GM18508 (cell line): ENCODE data around the gene ZNF205.
"Not testable (repeated sequence)": the region's sequence is repeated elsewhere in the genome, so short reads cannot be mapped to it uniquely, and the experiment has no call there.

Source experiments
- ATAC-seq: cut with Tn5 transposase; IDR thresholded peaks from one replicate; pipeline ENCODE4 v1.9.1; 2021; ENCODE audit warnings: moderate number of reproducible peaks; ENCODE audit not compliant: insufficient read depth, unreplicated experiment

The ZNF205 gene

DNA sequence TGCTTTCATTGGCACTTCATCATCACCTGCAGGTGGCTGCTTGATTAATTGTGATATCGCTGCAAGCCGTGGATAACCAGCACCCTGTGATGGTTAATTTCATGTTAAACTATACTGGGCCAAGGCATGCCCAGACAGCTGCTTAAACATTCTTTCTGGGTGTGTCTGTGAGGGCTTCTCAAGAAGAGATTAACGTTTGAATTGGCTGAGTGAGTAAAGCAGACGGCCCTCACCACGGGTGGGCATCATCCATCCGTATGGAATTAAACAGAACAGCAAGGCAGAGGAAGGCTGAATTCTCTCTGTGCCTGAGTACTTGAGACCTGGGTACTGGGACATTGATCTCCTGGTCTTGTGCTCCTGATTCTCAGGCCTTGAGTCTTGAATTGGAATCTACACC is 15.4 kb downstream of the ZNF205 start:
- ATAC-seq: no peak

DNA sequence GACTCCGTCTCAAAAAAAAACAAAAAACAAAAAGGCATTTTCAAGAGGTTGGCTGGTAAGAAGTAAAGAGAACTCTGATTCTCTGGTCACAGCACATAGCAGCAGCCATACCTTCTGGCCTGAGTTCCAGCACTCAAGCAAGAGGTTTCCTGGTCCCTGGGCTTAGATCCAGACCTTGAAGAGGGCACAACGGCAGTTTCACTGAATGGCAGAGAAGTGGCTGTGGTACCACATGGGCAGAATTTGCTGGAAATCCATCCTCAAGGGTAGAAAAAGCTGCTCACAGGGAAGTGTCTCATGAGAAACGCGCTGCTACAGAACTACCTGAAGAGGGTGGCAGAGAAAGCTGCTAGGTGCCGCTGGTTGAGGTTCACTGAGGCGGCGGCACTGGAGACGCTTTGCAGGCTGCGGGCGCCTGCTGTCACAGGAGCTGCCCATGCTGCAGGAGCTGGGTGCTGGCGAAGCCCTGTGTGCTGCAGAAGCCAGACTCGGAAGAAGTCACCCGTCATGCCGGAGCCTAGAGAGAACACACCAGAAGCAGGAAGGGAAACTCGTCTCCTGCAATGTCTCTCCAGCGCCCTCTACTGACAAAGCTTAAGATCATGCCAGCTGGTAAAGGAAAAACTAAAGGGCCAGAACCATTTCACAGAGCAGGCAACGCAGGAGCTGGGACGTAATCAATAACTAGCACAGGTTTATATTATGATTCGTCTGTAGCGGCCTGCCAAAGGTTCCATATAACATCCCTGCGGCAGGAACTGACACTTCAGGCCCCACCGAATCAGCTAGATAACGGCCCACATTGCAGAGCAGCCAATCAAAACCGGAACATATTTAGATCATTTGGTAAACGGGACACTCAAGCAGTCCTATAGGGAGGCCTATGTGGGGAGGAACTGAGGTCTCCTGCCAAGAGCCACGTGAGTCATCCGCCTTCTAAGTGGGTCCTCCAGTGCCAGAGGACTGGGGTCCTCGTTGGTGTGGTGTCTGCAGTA is 17.0 kb downstream of the ZNF205 start:
- ATAC-seq: peak; percentile 50

DNA sequence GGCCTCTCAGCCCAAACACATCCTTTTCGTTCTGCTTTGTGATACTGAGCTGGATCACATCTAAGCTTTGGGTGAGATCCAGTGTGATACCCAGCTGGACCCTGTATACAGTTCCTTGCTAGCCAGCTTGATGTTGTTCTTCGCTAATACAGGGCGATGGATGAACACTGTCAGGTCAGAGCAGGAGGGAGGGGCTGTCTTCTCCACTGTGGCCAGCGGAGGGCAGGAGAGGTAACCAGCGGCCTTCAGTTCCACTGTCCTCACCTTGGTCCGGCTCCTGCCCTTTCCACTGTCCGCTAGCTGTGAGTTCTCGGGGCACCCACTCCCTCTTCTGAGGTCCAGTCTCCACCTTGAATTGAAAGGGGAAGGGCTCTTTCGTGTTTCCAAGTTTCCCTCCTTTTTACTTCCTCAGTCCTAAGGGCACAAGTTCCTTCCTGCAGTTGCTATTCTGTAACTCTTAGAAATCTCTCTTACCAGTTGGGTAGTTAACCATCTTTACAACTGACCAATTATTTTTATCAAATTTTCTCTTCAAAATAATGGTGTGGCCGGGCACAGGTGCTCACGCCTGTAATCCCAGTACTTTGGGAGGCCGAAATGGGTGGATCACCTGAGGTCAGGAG is 19.5 kb downstream of the ZNF205 start:
- no peak for ATAC-seq

DNA sequence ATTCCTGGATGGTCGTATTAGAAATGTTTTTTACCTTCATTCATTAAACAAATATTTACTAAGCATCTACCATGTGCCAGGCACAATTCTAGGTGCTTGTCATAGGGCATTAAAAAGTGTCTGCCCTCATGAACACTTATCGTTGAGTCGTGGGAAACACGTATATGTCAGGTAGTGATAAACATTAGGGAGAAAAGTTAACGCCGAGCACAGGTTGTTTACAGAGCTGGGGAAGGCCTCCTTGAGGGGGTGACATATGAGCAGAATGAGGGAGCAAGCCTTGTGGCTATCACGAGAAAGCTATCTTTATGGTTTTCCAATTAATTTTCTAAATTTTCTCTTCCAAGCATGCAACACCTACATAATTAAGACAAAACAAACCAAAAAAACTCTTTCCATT is 21.5 kb downstream of the ZNF205 start:
- no peak for ATAC-seq

DNA sequence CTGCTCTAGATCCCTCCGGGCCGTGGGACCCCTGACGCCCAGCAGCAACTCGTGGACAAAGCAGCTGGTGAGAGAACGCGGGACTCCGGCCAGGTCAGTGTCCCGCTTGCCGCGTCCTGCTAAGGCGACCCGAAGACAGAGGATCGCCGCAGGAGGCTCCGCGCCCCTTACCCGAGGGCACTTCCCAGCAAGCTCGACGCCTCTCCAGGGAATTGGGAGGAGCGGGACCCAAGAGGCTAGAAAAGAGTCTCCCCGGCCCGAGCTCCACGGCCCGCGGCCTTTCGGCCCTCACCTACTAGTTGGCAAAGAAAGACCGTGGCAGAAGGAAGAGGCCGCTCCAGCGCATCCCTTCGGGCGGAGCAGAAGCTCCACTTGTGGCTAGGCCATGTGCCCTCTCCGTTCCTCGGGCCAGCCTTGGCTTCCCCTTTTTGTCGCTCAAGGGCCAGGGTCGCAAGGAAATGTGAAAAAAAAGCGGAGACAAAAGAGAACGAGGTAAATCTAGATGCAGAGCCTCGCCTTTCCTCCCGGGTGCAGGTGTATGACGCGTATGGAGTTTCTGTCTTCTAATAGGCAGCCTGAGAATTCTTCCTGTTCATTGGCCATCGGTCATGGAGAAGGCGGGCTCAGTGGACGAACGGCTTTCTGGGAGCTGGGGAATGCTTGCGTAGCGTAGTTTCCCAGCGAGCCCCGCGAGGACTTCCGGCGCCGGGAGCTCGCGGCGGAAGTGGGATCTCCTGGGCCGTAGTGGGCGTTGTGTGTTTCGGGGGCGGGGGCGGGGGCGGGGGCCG is 22.1 kb downstream of the ZNF205 start, which contains the start of gene ZNF213:
ZNF213 (plus strand) TSS at position 692 of the 788 bp plus-strand sequence. CDS start 2,252 bp downstream, outside the sequence.
- ATAC-seq: peak; percentile 78

DNA sequence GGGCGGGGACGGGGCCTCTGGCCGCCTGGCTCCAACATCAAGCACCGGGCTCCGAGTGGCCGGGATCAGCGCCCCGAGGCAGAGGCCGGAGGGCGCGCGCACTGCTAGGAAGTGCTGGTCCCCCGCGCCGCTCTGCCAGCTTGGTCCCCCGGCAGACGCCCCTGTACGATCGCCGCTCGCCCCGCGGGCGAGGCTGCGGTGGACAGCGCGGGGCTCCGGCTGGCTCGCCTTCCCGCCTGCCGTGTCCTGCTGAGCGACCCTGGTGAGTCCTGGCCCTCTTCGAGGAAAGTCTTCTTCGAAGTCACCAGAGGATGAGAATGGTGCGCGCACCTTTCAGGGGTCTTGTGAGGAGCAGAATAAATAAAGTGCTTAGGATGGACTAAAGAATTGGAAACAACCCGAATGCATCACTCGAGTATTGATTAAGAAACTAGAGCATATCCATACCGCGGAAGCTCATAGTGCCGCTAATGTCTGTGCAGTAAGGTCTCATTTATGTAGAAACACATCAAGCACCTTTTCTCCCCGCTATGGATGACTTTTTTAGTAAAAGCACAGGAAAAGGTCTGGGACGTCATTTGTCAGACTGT is 22.8 kb downstream of the ZNF205 start:
- peak; percentile 14 for ATAC-seq

DNA sequence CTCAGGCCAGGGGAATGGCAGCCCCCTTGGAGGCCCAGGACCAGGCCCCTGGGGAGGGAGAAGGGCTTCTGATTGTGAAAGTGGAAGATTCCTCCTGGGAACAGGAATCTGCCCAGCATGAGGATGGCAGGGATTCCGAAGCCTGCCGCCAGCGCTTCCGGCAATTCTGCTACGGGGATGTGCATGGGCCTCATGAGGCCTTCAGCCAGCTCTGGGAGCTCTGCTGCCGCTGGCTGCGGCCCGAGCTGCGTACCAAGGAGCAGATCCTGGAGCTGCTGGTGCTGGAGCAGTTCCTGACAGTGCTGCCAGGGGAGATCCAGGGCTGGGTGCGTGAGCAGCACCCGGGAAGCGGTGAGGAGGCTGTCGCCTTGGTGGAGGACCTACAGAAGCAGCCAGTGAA is 24.9 kb downstream of the ZNF205 start:
- ATAC-seq: no peak

DNA sequence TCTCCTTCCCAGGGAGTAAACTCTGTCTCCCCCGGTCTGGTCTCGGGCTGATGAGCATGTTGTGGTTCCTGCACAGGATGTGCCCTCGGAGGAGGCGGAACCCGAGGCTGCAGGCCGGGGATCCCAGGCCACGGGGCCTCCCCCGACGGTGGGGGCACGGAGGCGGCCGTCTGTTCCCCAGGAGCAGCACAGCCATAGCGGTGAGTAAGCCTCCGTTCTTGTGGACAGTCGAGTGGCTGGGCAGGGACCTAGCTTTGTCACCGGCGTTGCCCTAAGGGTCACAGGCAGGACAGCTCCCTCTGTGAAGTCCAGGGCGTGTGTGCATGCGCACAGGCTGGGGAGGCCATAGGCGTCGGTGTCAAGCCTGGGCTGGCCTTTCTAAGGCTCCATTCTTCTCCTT is 26.0 kb downstream of the ZNF205 start:
- ATAC-seq: no peak

DNA sequence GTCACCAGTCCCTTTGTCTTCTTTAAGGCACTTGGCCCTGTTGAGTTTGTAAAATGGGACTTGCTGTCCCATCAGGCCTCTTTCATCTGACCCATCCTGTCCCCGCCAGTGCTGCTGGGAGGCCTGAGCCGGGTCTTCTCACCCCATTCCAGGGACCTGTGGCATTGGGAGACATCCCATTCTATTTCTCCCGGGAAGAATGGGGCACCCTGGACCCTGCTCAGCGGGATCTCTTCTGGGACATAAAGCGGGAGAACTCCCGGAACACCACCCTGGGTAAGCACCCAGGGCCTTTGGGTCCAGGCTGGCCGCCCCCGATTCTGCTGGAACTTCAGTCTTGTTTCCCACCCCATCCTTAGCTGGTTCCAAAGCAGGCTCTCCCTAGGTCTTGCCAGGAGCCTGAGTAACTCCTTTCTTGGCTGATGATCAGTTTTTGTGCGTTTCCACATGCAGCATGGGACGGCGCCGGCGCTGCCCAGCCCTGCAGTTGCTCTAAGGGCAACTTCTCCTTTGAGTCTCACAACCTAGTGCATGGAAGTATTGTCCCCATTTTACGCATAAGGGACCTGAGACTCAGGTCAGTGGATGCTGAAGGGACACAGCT is 26.5 kb downstream of the ZNF205 start:
- no peak for ATAC-seq

DNA sequence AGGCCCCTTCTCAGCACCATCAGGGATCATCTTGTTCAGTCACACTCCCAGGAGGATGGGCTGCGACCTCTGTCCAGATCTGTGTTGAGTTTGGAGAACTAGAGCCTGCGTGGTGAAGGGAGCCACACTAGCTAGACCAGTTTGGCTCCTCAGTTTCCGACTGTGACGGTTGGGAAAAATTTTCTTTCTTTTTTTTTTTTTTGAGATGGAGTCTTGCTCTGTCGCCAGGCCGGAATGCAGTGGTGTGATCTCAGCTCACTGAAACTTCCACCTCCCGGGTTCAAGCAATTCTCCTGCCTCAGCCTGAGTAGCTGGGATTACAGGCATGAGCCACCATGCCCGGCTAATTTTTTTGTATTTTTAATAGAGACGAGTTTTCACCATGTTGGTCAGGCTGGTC is 27.2 kb downstream of the ZNF205 start:
- not testable (repeated sequence) for ATAC-seq

DNA sequence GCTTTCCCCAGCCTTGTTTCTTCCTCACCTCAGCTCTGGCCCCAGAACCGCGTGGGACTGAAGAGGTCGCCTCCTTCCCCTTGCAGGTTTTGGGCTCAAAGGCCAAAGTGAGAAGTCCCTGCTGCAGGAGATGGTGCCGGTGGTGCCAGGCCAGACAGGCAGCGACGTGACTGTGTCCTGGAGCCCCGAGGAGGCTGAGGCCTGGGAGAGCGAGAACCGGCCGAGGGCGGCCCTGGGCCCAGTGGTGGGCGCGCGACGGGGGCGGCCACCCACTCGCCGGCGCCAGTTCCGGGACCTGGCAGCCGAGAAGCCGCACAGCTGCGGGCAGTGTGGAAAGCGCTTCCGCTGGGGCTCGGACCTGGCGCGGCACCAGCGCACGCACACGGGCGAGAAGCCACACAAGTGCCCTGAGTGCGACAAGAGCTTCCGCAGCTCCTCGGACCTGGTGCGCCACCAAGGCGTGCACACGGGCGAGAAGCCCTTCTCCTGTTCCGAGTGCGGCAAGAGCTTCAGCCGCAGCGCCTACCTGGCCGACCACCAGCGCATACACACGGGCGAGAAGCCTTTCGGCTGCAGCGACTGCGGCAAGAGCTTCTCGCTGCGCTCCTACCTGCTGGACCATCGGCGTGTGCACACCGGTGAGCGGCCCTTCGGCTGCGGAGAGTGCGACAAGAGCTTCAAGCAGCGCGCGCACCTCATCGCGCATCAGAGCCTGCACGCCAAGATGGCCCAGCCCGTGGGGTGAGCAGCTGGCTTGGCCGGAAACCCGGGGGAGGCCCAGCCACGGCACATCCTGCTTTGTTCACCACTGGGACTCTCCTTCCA is 28.4 kb downstream of the ZNF205 start:
- ATAC-seq: no peak

DNA sequence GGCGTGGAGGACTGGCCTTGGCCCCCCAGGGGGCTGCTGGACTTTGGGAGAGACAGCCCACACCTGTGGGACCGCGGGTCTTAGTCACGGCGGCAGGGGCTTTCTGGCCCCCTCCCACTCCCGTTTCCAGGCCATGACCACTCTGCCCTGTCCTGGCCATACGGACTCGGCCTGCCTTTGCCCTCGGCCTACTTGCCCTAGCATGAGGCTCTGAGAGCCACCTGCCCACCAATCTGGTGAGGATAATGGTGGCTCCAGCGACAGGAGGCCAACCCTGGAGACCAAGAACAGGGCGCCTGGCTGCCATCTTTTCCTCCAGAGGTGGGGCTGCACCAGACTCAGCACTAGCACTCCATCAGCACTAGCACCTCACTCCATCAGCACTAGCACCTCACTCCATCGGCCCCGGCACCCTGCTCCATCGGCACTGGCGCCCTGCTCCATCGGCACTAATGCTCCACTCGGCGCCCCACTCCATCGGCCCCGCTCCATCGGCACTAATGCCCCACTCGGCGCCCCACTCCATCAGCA is 29.5 kb downstream of the ZNF205 start:
- ATAC-seq: no peak

DNA sequence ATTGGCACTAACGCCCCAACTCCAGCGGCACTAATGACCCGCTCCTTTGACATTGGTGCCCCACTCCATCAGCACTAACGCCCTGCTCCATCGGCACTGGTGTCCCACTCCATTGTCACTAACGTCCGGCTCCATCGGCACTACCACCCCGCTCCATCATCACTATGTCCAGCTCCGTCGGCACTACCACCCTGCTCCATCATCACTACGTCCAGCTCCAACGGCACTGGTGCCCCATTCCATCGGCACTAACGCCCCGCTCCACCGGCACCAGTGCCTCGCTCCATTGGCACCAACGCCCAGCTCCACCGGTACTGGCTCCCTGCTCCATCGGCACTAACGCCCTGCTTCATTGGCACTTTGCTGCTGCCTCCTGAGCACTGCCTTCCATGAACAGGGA is 29.9 kb downstream of the ZNF205 start:
- ATAC-seq: no peak

DNA sequence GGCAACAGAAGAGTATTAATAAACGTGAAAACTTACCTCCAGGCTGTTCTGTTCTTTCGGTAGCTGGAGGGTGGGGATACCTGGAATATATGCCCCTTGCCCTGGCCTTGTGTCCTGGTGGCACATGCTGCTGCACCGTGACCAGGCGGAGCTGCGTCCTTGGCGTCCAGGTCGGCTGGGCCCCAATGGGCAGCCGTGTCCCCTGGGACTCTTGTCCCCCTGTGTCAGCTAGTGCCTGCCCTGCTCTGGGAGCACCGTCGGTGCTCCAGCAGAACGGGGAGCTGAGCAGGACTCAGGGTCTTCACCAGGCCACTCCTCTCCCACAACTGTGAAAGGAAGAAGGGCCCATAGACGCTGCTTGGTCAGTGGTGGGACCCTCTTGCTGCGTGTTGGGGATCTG is 30.4 kb downstream of the ZNF205 start:
- ATAC-seq: no peak

DNA sequence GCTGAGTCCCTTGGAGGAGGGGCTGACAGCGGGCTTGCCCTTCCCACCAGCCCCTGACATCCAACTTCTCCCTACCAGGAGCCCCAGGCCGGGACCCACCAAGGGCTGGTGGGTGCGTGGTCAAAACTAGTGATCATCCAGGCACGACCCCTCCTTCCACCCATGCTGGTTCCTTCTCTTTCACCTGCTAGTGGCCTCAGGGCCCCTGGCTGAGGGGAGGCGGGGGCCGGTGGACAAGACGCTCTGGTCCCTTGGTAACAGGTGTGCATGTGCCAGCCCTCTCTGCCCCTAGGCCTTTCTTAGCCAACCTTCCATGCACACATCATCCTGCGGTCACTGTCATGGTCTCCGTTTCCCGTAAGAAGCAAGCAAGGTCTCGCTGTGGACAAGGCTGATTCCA is 30.8 kb downstream of the ZNF205 start:
- no peak for ATAC-seq

DNA sequence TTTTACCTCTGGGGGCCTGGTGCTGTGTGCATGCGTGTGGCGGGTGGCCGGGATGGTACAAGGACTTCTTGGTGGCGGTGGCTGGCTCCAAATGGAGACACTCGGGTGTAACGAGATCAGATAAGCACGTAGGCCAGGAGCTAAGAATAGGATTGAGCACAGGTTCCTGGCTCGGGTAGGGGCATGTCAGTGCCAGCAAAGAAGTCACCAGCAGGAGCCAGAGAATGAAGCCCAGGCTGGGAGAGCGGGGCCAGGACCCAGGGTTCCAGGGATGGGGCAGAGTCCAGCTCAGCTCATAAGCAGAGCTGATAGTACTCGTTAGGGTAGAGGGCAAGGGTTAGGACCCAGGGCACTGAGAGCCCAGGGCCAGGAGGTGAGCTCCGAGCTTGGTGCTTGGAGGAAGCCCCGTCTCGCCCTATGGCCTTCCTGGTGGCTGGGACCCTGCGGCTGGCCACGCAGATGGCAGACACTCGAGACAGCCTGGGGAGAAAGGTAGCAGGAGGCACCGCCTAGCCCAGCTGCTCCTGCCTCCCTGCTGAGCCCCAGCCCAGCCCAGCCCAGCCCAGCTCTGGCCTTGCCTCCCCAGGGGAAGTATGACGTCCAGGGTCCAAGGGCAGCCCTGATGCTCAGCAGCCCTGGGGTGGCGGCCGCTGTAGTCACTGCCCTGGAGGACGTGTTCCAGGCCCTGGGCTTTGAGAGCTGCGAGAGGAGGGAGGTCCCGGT is 31.4 kb downstream of the ZNF205 start:
- no peak for ATAC-seq

DNA sequence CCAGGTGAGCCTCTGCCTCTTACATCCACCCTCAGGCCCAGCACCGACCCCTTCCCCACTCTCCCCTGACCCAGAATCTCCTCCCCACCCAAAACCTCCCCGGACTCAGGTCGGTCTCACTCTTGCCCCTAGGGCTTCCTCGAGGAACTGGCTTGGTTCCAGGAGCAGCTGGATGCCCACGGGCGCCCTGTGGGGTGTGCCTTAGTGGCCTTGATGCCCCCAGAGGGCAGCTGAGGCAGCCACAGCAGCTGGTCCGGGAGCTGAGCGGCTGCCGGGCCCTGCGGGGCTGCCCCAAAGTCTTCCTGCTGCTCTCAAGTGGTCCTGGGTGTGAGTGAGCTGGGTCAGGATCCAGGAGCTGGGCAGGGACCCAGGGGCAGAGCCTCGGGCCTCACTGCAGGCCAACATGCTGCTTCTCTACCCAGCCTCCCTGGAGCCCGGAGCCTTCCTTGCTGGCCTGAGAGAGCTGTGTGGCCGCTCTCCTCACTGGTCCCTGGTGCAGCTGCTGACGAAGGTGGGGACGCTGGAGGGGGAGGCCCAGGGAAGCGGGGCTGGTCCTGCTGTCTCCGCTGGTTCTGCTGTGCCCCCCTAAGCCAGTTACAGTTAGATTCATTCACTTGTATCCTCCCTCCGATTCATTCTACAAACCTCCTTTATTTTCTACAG is 32.1 kb downstream of the ZNF205 start:
- no peak for ATAC-seq

DNA sequence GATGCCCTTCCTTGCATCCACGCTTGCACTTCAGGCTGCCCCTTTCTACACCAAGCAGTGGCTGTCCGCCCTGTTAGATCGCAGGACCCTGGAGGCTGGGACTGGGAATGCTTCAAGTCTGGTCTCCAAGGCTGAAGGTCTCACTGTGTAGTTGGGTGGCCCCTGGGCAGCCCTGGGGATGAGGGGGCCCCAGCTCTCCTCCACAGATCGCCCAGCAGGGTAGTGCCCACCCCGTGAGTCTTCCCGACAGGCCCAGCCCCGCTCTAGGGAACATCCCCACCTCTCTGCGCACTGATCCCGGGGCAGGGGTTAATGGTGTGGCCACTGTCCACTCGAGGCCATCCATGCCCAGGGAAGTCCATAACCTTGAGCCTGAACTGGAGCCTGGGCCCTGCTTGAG is 32.8 kb downstream of the ZNF205 start:
- ATAC-seq: no peak
